H1 (cell line): ENCODE data around the gene ZNF316. TPM values are rescaled to one million over a fixed set of nuclear protein-coding genes. Genes with fewer than 3 reads are reported as not detected.

Experiments used
- CTCF ChIA-PET: fragments of 300-600 bp; sonication (Branson Sonifier 250); formaldehyde crosslinking; loops from one replicate; lab custom pipeline; 2021; ENCODE audit not compliant: partially characterized antibody; lab: Charles Lee
- POLR2A ChIA-PET: fragments of 300-600 bp; sonication (Branson Sonifier 250); formaldehyde crosslinking; loops from one replicate; lab custom pipeline; 2021; ENCODE audit warnings: inconsistent platforms; ENCODE audit not compliant: partially characterized antibody; lab: Charles Lee
- DNase-seq, 2 experiments: peaks; one replicate each; pipeline versions ENCODE4 v3.0.0 to v3.0.0-alpha.2; 2010 to 2022; ENCODE audit warnings: low spot score in 2 of 2, low read depth in 1 of 2, mixed read lengths in 1 of 2
- FAIRE-seq: peaks from 2 replicates; lab custom pipeline; 2011; peaks lifted over from hg19 to GRCh38; lab: Jason Lieb, UNC
- H2AFZ ChIP-seq: 2 replicates; pipeline ENCODE4 v1.8.1; 2012; ENCODE audit warnings: low read length, inconsistent platforms
- H2AK5ac ChIP-seq: 2 replicates; pipeline ENCODE4 v1.6.1; 2013; ENCODE audit warnings: low read depth, low read length
- H2BK120ac ChIP-seq: replicated peaks from 2 replicates; pipeline ENCODE3; 2013; ENCODE audit warnings: low read depth, low read length, inconsistent platforms
- H2BK12ac ChIP-seq: 2 replicates; pipeline ENCODE4 v1.6.1; 2013; ENCODE audit warnings: low read depth, low read length
- H2BK15ac ChIP-seq: 2 replicates; pipeline ENCODE4 v1.6.1; 2013; ENCODE audit warnings: low read length
- H2BK20ac ChIP-seq: 2 replicates; pipeline ENCODE4 v1.6.1; 2013; ENCODE audit warnings: low read length
- H2BK5ac ChIP-seq: 2 replicates; pipeline ENCODE4 v1.6.1; 2013; ENCODE audit warnings: low read depth, low read length
- H3K14ac ChIP-seq: 2 replicates; pipeline ENCODE4 v1.6.1; 2013; ENCODE audit warnings: inconsistent platforms; ENCODE audit not compliant: insufficient read length
- H3K18ac ChIP-seq: 2 replicates; pipeline ENCODE4 v1.6.1; 2013; ENCODE audit warnings: low read length; ENCODE audit errors: extremely low read depth
- H3K23ac ChIP-seq: 2 replicates; pipeline ENCODE4 v1.6.1; 2013; ENCODE audit warnings: inconsistent platforms; ENCODE audit not compliant: insufficient read length
- H3K23me2 ChIP-seq: 2 replicates; pipeline ENCODE4 v1.6.1; 2013; ENCODE audit warnings: low read depth, low read length
- H3K27ac ChIP-seq: 2 replicates; pipeline ENCODE4 v1.6.1; 2011; ENCODE audit warnings: low read depth, low read length, inconsistent platforms
- H3K27me3 ChIP-seq, 4 experiments: replicated peaks in 1 of 4; 1 replicate in 1 of 4; 2 replicates in 3 of 4; pipeline versions ENCODE4 v1.6.1 to v1.8.1; 2011 to 2013; ENCODE audit warnings: low read length in 3 of 4, mild to moderate bottlenecking in 3 of 4, inconsistent platforms in 2 of 4, mixed read lengths in 2 of 4, moderate library complexity in 1 of 4; ENCODE audit not compliant: control insufficient read depth in 3 of 4, insufficient read depth in 3 of 4; ENCODE audit errors: extremely low read depth in 1 of 4
- H3K36me3 ChIP-seq, 4 experiments: 2 replicates each; pipeline versions ENCODE4 v1.6.1 to v1.8.1; 2011 to 2013; ENCODE audit warnings: mild to moderate bottlenecking in 4 of 4, low read length in 3 of 4, moderate library complexity in 2 of 4, control low read depth in 1 of 4, inconsistent platforms in 1 of 4; ENCODE audit not compliant: insufficient read depth in 4 of 4, control insufficient read depth in 2 of 4
- H3K4ac ChIP-seq: replicated peaks from 2 replicates; pipeline ENCODE3; 2013; ENCODE audit warnings: low read length, low read depth, mixed read lengths, inconsistent platforms; ENCODE audit not compliant: insufficient read length
- H3K4me1 ChIP-seq, 4 experiments: replicated peaks in 1 of 4; 1 replicate in 1 of 4; 2 replicates in 3 of 4; pipeline versions ENCODE4 v1.6.1 to v1.8.1; 2011 to 2013; ENCODE audit warnings: low read length in 3 of 4, inconsistent platforms in 2 of 4, mixed read lengths in 1 of 4; ENCODE audit not compliant: insufficient read depth in 4 of 4, control insufficient read depth in 3 of 4
- H3K4me2 ChIP-seq, 2 experiments: 2 replicates each; pipeline versions ENCODE4 v1.6.1 to v1.8.1; 2011 to 2013; ENCODE audit warnings: low read depth in 2 of 2, low read length in 2 of 2, control low read depth in 1 of 2, inconsistent platforms in 1 of 2, mild to moderate bottlenecking in 1 of 2; ENCODE audit not compliant: insufficient read depth in 1 of 2
- H3K4me3 ChIP-seq, 4 experiments: fragments of 200-600, 300-600 bp in 1 of 4; sonication (generic), shearing (Covaris generic), sonication (Bioruptor Twin) in 1 of 4; 2 replicates each; pipeline versions ENCODE4 v1.5.1 to v1.8.1; 2011 to 2016; ENCODE audit warnings: low read length in 4 of 4, low read depth in 3 of 4, control low read depth in 2 of 4, inconsistent platforms in 2 of 4, mild to moderate bottlenecking in 2 of 4, mixed read lengths in 1 of 4, moderate library complexity in 1 of 4; ENCODE audit not compliant: insufficient read depth in 2 of 4; ENCODE audit errors: extremely low read depth in 1 of 4
- H3K56ac ChIP-seq: replicated peaks from 2 replicates; pipeline ENCODE3; 2013; ENCODE audit warnings: low read depth, mild to moderate bottlenecking, mixed read lengths, low read length, inconsistent platforms; ENCODE audit not compliant: insufficient read length
- H3K79me1 ChIP-seq: 2 replicates; pipeline ENCODE4 v1.6.1; 2013; ENCODE audit warnings: low read depth, low read length, control low read depth
- H3K79me2 ChIP-seq, 2 experiments: 2 replicates each; pipeline versions ENCODE4 v1.6.1 to v1.8.1; 2012 to 2013; ENCODE audit warnings: low read length in 2 of 2, mild to moderate bottlenecking in 2 of 2, inconsistent platforms in 1 of 2; ENCODE audit not compliant: insufficient read depth in 2 of 2, control insufficient read depth in 1 of 2
- H3K9ac ChIP-seq, 4 experiments: replicated peaks in 1 of 4; 1 replicate in 1 of 4; 2 replicates in 3 of 4; pipeline versions ENCODE4 v1.6.1 to v1.8.1; 2011 to 2013; ENCODE audit warnings: low read depth in 3 of 4, low read length in 3 of 4, control low read depth in 2 of 4, mild to moderate bottlenecking in 2 of 4, moderate library complexity in 2 of 4, inconsistent platforms in 1 of 4; ENCODE audit errors: extremely low read depth in 1 of 4
- H3K9me3 ChIP-seq, 2 experiments: 2 replicates each; pipeline versions ENCODE4 v1.6.1 to v1.8.1; 2012 to 2013; ENCODE audit warnings: mild to moderate bottlenecking in 2 of 2, moderate library complexity in 2 of 2, control low read depth in 1 of 2, inconsistent platforms in 1 of 2, low read depth in 1 of 2, low read length in 1 of 2, mixed read lengths in 1 of 2; ENCODE audit not compliant: insufficient read depth in 2 of 2
- H4K20me1 ChIP-seq, 2 experiments: replicated peaks in 1 of 2; 2 replicates each; pipeline versions ENCODE3 to v1.8.1; 2011 to 2013; ENCODE audit warnings: inconsistent platforms in 2 of 2, low read length in 2 of 2, mild to moderate bottlenecking in 1 of 2; ENCODE audit not compliant: insufficient read depth in 2 of 2, control insufficient read depth in 1 of 2
- H4K5ac ChIP-seq: 2 replicates; pipeline ENCODE4 v1.6.1; 2013; ENCODE audit warnings: low read length, low read depth, mixed read lengths, inconsistent platforms; ENCODE audit not compliant: insufficient read length
- H4K8ac ChIP-seq: 2 replicates; pipeline ENCODE4 v1.8.0; 2013; ENCODE audit warnings: mild to moderate bottlenecking, moderate library complexity, low read length, inconsistent platforms; ENCODE audit not compliant: insufficient read depth; ENCODE audit errors: extremely low read depth
- H4K91ac ChIP-seq: replicated peaks from 2 replicates; pipeline ENCODE3; 2013; ENCODE audit warnings: low read length, mixed read lengths, inconsistent platforms; ENCODE audit not compliant: insufficient read length
- ZNF274 ChIP-seq: IDR thresholded peaks from 2 replicates; pipeline ENCODE4 v1.7.0; 2012; ENCODE audit warnings: low read length, borderline replicate concordance; ENCODE audit errors: extremely low read depth
- WGBS, 2 experiments: shearing (Covaris generic) in 1 of 2; methylation state at CpG; one replicate each; pipeline versions ENCODE4 v1.1.6 to v1.1.7; 2013 to 2015; ENCODE audit warnings: low lambda C conversion rate in 2 of 2, mixed read lengths in 2 of 2, inconsistent platforms in 1 of 2, low coverage in 1 of 2, missing lambda C conversion rate in 1 of 2; ENCODE audit not compliant: insufficient replicate concordance in 2 of 2, insufficient coverage in 1 of 2, insufficient read length in 1 of 2; ENCODE audit errors: extremely low coverage in 1 of 2, missing lambda C conversion rate in 1 of 2; 5-methylcytosine and 5-hydroxymethylcytosine counted together
- polyA plus RNA-seq, 7 experiments: library from polyadenylated mRNA; depleted of rRNA in 3 of 7; stranded (reverse) in 5 of 7; unstranded in 2 of 7; fragments of >200 nt in 5 of 7; fragments of 200-250 nt in 2 of 7; gene quantifications; 1 replicate in 5 of 7; 2 replicates in 1 of 7; 4 replicates in 1 of 7; pipeline versions ENCODE4 v1.2.1 to v1.2.3, GENCODE V29; 2011 to 2013; ENCODE audit warnings: missing spikeins in 2 of 7, mixed read lengths in 2 of 7
- total RNA-seq: library from RNA; stranded (reverse); fragmentation: NEBNext Ultra II Directional; extraction: Animal tissue kit (Norgen Biotek cat#: 25700); gene quantifications from 2 replicates; pipeline ENCODE4 v1.2.1, GENCODE V29; 2021

The ZNF316 gene
- total and polyA plus RNA-seq, 2 of the 8 experiments (the other 6 are each of a cell fraction or from before 2014, with no cell fraction given): 3.6 to 13.7 TPM

DNA sequence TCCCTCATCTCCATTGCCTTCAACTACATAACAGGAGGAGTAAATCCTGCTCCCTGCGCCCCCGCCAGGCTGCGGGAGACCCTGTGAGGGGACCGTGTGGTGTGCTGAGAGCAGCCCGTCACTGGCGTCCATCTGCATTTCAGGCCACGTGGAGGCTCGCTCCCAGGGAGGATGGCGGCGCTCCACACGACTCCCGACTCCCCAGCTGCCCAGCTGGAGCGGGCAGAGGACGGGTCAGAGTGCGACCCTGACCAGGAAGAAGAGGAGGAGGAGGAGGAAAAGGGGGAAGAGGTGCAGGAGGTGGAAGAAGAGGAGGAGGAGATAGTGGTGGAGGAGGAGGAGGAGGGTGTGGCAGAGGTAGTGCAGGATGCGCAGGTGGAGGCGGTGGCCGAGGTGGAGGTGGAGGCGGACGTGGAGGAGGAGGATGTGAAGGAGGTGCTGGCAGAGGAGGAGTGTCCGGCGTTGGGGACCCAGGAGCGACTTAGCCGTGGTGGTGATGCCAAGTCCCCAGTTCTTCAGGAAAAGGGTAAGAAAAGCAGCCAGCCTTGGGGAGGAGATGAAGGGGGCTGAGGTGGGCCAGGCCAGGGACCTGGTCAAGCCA, 5.2 kb downstream of the ZNF316 start:
- Histone ChIP-seq H4K20me1 (peaks cover 0 to 7% of the 10 kb centered on the region in 2 experiments), H3K9ac (no peak overlapping the region), H3K4ac (no peak overlapping the region), H2BK20ac (no peak overlapping the region), H3K36me3 (peaks cover 0 to 10% (median 3%) of the 10 kb centered on the region in 4 experiments; a peak in 4 of 8 replicates), H2BK12ac (no peak overlapping the region), H4K5ac (no peak overlapping the region), H3K18ac (no peak overlapping the region), H3K4me2 (no peak overlapping the region), H4K91ac (no peak overlapping the region), H3K14ac (no peak overlapping the region), H3K4me3 (no peak overlapping the region), H3K27me3 (no peaks in the 10 kb centered on the region; a peak in 1 of 7 replicates), H3K27ac (no peak overlapping the region), H3K56ac (no peak overlapping the region), H3K4me1 (peaks cover 0 to 3% (median 0%) of the 10 kb centered on the region in 4 experiments; a peak in 3 of 7 replicates), H3K79me2 (no peaks in the 10 kb centered on the region), H3K23ac (no peak overlapping the region), H3K9me3 (no peaks in the 10 kb centered on the region), H2AFZ (no peak overlapping the region), H3K23me2 (no peaks in the 10 kb centered on the region), H2BK15ac (no peak overlapping the region), H4K8ac (no peak overlapping the region), H2BK5ac (no peak overlapping the region), H2AK5ac (no peak overlapping the region), H2BK120ac (no peak overlapping the region), H3K79me1 (peaks cover 5% of the 10 kb centered on the region; the same call in 1 of the 2 replicates)
- no peak for FAIRE-seq
- TF ChIP-seq ZNF274: no peak
- no peak for DNase-seq
- ChIA-PET POLR2A (interaction anchor here (1.5 kb wide), 1 partner anchor 87 kb away, joined by 4 read pairs; no protein-coding TSS in a partner anchor), CTCF (interaction anchor here (1.0 to 1.4 kb wide), 2 partner anchors 77 to 126 kb away, joined by 3 to 4 read pairs; no protein-coding TSS in a partner anchor)
- WGBS, 2 experiments: 83% methylated on average over 17 of the region's 24 CpGs; no CpG with 5 or more reads in 1 of the 2 experiments
